Endometrium (tissue), 2 donors: Measurements from ENCODE around the gene STAC.

Experiments
- FAIRE-seq: peaks from 2 replicates; lab custom pipeline; 2012; peaks lifted over from hg19 to GRCh38; lab: Jason Lieb, UNC
- donor health status: control.
- donor health status: control.

The STAC gene, protein sequence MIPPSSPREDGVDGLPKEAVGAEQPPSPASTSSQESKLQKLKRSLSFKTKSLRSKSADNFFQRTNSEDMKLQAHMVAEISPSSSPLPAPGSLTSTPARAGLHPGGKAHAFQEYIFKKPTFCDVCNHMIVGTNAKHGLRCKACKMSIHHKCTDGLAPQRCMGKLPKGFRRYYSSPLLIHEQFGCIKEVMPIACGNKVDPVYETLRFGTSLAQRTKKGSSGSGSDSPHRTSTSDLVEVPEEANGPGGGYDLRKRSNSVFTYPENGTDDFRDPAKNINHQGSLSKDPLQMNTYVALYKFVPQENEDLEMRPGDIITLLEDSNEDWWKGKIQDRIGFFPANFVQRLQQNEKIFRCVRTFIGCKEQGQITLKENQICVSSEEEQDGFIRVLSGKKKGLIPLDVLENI

GRCh38 chr3:36380221-36381031 lies at the start of gene STAC:
Gene STAC (plus strand): TSS chr3:36380504. CDS start chr3:36380644, 140 bp downstream.
- FAIRE-seq: no peak

- FAIRE-seq: no peak
Observed at GRCh38 chr3:36332139-36332538, 48.2 kb upstream of the STAC start.

DNA sequence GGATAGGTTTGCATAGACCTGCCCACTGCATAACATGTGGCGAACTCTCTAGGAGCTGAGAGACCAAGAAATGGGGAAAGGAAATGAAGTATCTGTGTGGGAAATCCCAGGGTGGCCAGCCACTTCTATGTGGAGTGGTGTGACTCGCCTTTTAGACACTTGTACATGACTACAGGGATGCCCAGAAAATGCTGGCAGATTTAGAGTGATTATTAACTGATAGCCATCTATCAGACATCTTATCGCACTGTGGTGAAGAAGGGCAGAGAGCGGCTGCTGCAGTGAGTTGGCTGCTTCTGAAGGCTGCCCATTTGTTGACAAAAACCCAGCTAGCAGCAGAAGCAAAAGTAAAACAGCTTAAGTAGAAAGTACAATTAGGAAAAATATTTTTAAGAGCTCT lies 18.1 kb upstream of the STAC start:
- FAIRE-seq: no peak

DNA sequence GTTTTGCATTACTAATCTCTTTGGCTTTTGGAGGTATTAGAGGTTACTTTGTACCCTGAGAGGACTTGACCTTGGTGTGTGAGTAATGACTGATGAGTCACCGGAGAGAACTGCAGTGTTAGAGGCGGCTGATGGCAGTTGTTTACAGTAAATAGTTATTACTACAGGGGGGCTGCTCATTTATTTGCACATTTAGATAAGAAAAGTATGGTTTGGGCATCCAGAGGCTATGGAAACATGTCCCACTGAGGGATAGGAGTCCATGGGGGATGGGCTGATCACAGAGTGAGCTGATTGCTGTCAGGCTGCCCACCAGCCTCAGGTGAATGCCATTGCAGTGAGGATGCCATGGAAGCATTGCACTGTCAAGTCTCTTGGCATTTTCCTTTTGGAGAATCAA lies 17.3 kb upstream of the STAC start:
- FAIRE-seq: no peak

GRCh38 chr3:36364260-36364659 lies 16.0 kb upstream of the STAC start:
- no peak for FAIRE-seq

- FAIRE-seq: no peak
Observed at GRCh38 chr3:36365829-36366228, 14.5 kb upstream of the STAC start.

GRCh38 chr3:36366308-36366707 lies 14.0 kb upstream of the STAC start:
- no peak for FAIRE-seq

- FAIRE-seq: no peak
Observed at GRCh38 chr3:36367912-36368573, 12.3 kb upstream of the STAC start.

DNA sequence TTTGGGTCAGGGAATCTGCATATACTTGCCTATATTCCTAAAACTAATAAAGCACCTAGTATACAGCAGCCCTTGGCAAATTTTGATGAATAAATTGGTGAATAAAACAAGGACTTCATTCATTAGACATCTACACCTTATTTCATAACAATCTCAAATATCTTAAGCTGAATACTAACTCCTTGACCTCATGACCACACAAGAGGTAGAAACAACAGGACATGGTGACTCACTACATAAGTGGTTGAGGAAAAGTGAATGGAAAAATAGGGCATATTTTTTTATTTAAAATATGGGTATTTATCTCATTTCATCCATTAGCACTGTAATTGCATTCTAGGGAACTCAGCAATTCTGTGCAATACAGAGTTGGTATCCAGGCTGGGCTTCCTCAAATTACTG lies 7.8 kb upstream of the STAC start:
- no peak for FAIRE-seq

- FAIRE-seq: no peak
Observed at GRCh38 chr3:36373084-36373483, 7.2 kb upstream of the STAC start.

DNA sequence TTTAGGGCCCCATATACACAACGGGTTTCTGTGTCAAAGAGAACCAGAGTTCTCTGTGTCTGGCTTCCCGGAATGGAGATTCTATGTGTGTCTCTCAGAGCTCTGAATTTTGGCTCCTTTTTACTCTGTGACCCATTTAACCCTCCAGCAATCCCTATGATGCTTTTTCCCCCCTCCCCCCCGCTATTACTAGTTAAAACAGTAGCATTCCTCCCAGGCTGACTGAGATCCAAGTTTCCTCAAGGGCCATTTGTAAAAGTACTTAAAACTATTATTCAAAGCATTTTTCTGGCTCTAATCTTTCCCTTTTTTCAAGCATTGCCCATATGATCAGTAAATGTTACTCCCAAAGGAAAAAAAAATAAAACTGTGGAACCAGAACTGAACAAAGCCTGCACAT lies 6.6 kb upstream of the STAC start:
- FAIRE-seq: no peak

DNA sequence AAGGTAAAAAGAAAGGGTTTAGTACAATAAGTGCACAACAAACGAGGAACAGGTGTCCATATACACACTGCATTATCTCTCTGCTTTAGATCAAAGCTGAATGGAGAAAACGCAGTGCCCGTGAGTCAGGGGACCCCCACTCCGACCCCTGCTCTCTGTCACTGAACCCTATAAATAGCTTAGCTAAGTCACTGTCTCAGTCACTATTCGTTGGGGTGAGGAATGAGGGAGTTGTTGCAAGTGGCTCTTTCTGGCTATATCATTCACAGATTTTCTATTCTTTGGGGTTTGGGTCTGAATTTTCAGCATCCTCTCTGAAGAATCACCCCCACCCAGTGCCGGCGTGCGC lies 458 bp upstream of the STAC start:
- no peak for FAIRE-seq

- no peak for FAIRE-seq
Observed at GRCh38 chr3:36381311-36381956, 1.1 kb downstream of the STAC start.

- no peak for FAIRE-seq
Observed at GRCh38 chr3:36393563-36393962, 13.3 kb downstream of the STAC start.

- FAIRE-seq: no peak
Observed at GRCh38 chr3:36394176-36394575, 13.9 kb downstream of the STAC start.

GRCh38 chr3:36397841-36398240 lies 17.5 kb downstream of the STAC start:
- FAIRE-seq: no peak

GRCh38 chr3:36399933-36400332 lies 19.6 kb downstream of the STAC start:
- FAIRE-seq: no peak

- FAIRE-seq: no peak
Observed at GRCh38 chr3:36401056-36401455, 20.8 kb downstream of the STAC start.

GRCh38 chr3:36403661-36404060 lies 23.4 kb downstream of the STAC start:
- no peak for FAIRE-seq

DNA sequence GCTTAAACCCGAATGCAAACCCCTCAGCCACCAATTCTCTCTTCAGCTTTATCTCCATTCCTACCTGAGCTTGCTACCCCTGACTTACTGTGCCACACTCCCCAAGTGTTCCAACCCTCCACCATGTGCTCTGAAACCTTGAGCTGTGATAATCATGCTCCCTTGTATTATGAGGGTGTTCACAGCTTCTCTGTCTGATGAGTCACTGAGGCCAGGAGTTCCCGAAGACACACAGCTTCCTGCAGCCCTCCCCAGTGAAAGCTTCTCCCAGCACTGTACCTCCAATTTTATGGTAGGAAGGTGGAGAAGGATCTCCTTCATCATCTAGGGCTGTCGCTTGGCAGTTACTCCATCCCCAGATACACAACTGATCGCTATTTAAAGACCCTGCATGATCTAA lies 24.9 kb downstream of the STAC start:
- no peak for FAIRE-seq

GRCh38 chr3:36408146-36408545 lies 27.8 kb downstream of the STAC start:
- FAIRE-seq: no peak

GRCh38 chr3:36409862-36410261 lies 29.6 kb downstream of the STAC start:
- no peak for FAIRE-seq

DNA sequence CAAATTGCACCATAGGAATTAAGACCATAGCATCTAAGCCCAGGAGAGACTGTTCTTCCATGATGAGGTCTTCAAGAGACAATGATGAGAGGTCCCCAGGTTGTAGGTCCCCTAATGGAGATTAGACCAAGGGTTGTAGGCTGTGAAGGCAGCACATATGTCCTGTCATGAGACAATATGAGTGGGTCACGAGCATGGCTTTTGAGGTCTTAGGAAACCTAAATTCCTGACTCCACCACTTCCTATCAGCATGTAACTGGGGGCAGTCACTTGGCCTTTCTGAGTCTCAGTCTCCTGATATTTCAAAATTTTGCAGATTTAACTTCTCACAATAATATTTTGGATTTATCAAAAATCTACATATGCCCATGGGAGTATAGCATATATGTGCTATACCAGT lies 31.3 kb downstream of the STAC start:
- no peak for FAIRE-seq
